GM19240 (cell line): ENCODE measurements around the gene PCDHA9.

ENCODE experiments used
- DNase-seq: peaks from one replicate; pipeline ENCODE4 v3.0.0; 2011; ENCODE audit warnings: low spot score; ENCODE audit not compliant: insufficient read length

PCDHA9 gene

DNA sequence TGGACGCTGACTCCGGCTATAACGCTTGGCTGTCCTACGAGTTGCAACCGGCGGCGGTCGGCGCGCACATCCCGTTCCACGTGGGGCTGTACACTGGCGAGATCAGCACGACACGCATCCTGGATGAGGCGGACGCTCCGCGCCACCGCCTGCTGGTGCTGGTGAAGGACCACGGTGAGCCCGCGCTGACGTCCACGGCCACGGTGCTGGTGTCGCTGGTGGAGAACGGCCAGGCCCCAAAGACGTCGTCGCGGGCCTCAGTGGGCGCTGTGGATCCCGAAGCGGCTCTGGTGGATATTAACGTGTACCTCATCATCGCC is 29.0 kb downstream of the PCDHA9 start:
- DNase-seq, result no peak

DNA sequence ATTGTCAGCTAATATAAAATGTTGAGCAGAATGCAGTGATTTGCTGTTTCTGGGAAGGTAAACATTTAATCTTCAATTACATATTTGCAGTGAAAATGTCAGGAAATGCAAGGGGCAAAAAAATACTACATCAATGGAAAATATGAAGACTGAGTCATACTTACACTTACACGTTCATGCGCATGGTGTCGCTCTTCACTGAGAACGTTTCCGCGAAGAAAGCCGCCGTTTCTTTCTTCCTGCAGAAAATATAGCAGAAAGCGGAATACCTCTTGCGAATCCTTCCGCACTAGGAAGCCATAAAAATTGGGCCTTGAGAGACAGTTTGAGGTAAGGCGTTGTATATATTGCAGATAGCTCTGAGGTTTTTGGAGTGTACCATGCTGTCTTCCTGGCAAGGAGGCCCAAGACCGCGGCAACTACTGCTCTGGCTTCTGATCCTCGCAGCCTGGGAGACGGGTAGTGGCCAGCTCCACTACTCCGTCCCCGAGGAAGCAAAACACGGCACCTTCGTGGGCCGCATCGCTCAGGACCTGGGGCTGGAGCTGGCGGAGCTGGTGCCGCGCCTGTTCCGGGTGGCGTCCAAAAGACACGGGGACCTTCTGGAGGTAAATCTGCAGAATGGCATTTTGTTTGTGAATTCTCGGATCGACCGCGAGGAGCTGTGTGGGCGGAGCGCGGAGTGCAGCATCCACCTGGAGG is 33.9 kb downstream of the PCDHA9 start, which contains the start of gene PCDHA13:
Gene PCDHA13, plus strand, starts transcription at position 236 of the 702 bp plus-strand sequence. Its CDS starts 145 bp downstream, at position 381.
- DNase-seq, result no peak

- no peak for DNase-seq
Measured at GRCh38 chr5:140882591-140882899, 34.4 kb downstream of the PCDHA9 start.

DNA sequence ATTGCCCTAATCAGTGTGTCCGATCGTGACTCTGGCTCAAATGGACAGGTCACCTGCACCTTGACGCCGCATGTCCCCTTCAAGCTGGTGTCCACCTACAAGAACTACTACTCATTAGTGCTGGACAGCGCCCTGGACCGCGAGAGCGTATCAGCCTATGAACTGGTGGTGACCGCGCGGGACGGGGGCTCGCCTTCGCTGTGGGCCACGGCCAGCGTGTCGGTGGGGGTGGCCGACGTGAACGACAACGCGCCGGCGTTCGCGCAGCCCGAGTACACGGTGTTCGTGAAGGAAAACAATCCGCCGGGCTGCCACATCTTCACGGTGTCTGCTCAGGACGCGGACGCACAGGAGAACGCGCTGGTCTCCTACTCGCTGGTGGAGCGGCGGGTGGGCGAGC is 35.2 kb downstream of the PCDHA9 start:
- DNase-seq, result no peak

DNA sequence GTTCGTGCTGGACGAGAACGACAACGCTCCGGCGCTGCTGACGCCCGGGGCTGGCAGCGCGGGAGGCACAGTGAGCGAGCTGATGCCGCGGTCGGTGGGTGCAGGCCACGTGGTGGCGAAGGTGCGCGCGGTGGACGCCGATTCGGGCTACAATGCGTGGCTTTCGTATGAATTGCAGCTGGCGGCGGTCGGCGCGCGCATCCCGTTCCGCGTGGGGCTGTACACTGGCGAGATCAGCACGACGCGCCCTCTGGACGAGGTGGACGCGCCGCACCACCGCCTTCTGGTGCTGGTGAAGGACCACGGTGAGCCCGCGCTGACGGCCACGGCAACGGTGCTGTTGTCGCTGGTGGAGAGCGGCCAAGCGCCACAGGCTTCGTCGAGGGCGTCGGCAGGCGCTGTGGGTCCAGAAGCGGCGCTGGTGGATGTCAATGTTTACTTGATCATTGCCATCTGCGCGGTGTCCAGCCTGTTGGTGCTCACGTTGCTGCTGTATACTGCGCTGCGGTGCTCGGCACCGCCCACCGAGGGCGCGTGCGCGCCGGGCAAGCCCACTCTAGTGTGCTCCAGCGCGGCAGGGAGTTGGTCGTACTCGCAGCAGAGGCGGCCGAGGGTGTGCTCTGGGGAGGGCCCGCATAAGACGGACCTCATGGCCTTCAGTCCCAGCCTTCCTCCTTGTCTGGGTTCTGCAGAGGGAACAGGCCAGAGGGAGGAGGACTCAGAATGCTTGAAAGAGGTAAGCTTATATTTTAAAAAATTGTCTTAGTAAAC is 35.9 kb downstream of the PCDHA9 start:
- DNase-seq, result no peak
